ENCODE data around the gene P3H2. TPM values are rescaled to one million over a fixed set of nuclear protein-coding genes. Genes with fewer than 3 reads are reported as not detected.

The P3H2 gene
- total and polyA plus RNA-seq, 9 of the 15 experiments (the other 6 are each of a cell fraction or from before 2014, with no cell fraction given) = 0.04 to 0.26 (median 0.22) TPM; not detected in 6

- H3K9me1 ChIP-seq (ENCODE audit: control insufficient read depth, insufficient read depth, low read length) = no peaks in the 10 kb centered on the region
- whole genome bisulfite sequencing (ENCODE audit: insufficient coverage, low coverage, missing lambda C conversion rate) = 6% methylated on average over 3 of the region's 3 CpGs
- no peak overlapping the region for H3K9ac ChIP-seq (ENCODE audit: insufficient read depth in 1 of 2, low read depth in 2 of 2, low read length in 2 of 2)
- H3K27me3 ChIP-seq (ENCODE audit: control insufficient read depth in 2 of 2, insufficient read depth in 2 of 2, low read length in 2 of 2) = no peaks in the 10 kb centered on the region
- no peaks in the 10 kb centered on the region for H3K4me1 ChIP-seq (replicated peaks in 1 of 2; ENCODE audit: control insufficient read depth in 2 of 2, insufficient read depth in 2 of 2, low read length in 2 of 2)
- H2AFZ ChIP-seq (ENCODE audit: low read depth, low read length) = no peak overlapping the region
- H3K27ac ChIP-seq (ENCODE audit: extremely low read depth, low read depth, low read length) = no peak overlapping the region
- ChIA-PET POLR2A (no interaction called here), CTCF (ENCODE audit: low intra/inter-chr PET ratio) (no interaction called here)
- ATAC-seq (no peak), DNase-seq (ENCODE audit: extremely low read depth in 1 of 4, low spot score in 3 of 4) (no peak), FAIRE-seq (no peak)
- no peaks in the 10 kb centered on the region for H4K20me1 ChIP-seq (replicated peaks; ENCODE audit: control insufficient read depth, insufficient read depth, low read length)
- H3K4me3 ChIP-seq = no peak overlapping the region
- intact Hi-C loops (cut with micrococcal nuclease) = no loop called here
- no peaks in the 10 kb centered on the region for H3K9me3 ChIP-seq (replicated peaks; ENCODE audit: control insufficient read depth, insufficient read depth, low read depth, low read length)
- in situ Hi-C loops (cut with MboI) = no loop called here
- BruUV-seq (replicated peaks) = no TSS peak
- no peak overlapping the region for H3K4me2 ChIP-seq (ENCODE audit: insufficient read depth, low read length)
- H3K79me2 ChIP-seq (ENCODE audit: control insufficient read depth, insufficient read depth, low read length) = no peaks in the 10 kb centered on the region
- no peaks in the 10 kb centered on the region for H3K36me3 ChIP-seq (ENCODE audit: control insufficient read depth, insufficient read depth, low read length)
- TF ChIP-seq ZFP91 (CRISPR knock-in tag; IDR thresholded peaks at IDR 0.05) (no peak), RFX7 (CRISPR knock-in tag; IDR thresholded peaks at IDR 0.05) (no peak), NCOA1 (IDR thresholded peaks at IDR 0.05; ENCODE audit: low read depth) (no peak), DPF2 (IDR thresholded peaks at IDR 0.05) (no peak), SUPT5H (IDR thresholded peaks at IDR 0.05) (no peak), CHD4 (IDR thresholded peaks at IDR 0.05; ENCODE audit: insufficient read depth, insufficient replicate concordance, low read depth, low read length, poor library complexity, severe bottlenecking) (no peak), ZNF766 (CRISPR knock-in tag; conservative IDR thresholded peaks at IDR 0.05) (no peak), ZNF668 (CRISPR knock-in tag; IDR thresholded peaks at IDR 0.05) (no peak), PHF20 (IDR thresholded peaks at IDR 0.05; ENCODE audit: partially characterized antibody) (no peak), CLOCK (CRISPR knock-in tag; IDR thresholded peaks at IDR 0.05; ENCODE audit: borderline replicate concordance) (no peak), ZNF408 (CRISPR knock-in tag; IDR thresholded peaks at IDR 0.05; ENCODE audit: low read depth) (no peak)
- TF ChIP-seq, protein P1, sequence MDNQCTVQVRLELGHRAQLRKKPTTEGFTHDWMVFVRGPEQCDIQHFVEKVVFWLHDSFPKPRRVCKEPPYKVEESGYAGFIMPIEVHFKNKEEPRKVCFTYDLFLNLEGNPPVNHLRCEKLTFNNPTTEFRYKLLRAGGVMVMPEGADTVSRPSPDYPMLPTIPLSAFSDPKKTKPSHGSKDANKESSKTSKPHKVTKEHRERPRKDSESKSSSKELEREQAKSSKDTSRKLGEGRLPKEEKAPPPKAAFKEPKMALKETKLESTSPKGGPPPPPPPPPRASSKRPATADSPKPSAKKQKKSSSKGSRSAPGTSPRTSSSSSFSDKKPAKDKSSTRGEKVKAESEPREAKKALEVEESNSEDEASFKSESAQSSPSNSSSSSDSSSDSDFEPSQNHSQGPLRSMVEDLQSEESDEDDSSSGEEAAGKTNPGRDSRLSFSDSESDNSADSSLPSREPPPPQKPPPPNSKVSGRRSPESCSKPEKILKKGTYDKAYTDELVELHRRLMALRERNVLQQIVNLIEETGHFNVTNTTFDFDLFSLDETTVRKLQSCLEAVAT (IDR thresholded peaks at IDR 0.05) = no peak
Observed at GRCh38 chr3:189942948-189943347, 177.7 kb downstream of the P3H2 start.
